WTC11 (cell line): Measurements from ENCODE around the gene MYO18B. TPM values are rescaled to one million over a fixed set of nuclear protein-coding genes. Genes with fewer than 3 reads are reported as not detected.
A peak's percentile ranks its signal among the peaks of the same experiment; 100 is the strongest.

Source experiments
- ATAC-seq: fragments of 200-7000 bp; cut with Tn5 transposase; 2 replicates; pipeline ENCODE4 v1.10.0; 2021; ENCODE audit warnings: mild to moderate bottlenecking, moderate library complexity
- CTCF ChIA-PET: fragments of 300-600 bp; sonication (Branson Sonifier 250); formaldehyde crosslinking; loops from one replicate; lab custom pipeline; 2021; ENCODE audit warnings: antibody characterized with exemption; lab: Charles Lee
- POLR2A ChIA-PET: fragments of 350-600 bp; sonication (Branson Sonifier 250); formaldehyde crosslinking; loops from one replicate; lab custom pipeline; 2021; ENCODE audit warnings: antibody characterized with exemption; lab: Charles Lee
- DNase-seq: peaks from one replicate; pipeline ENCODE4 v3.0.0; 2021; ENCODE audit warnings: low spot score
- H3K27ac Mint-ChIP-seq: 2 replicates; pipeline ENCODE4 v1.8.0; 2021; ENCODE audit warnings: mixed read lengths
- H3K27me3 Mint-ChIP-seq: 2 replicates; pipeline ENCODE4 v1.8.0; 2021; ENCODE audit warnings: low read depth, mild to moderate bottlenecking, moderate library complexity, mixed read lengths
- H3K36me3 Mint-ChIP-seq: 2 replicates; pipeline ENCODE4 v1.8.0; 2021; ENCODE audit warnings: mixed read lengths
- H3K4me1 Mint-ChIP-seq: 2 replicates; pipeline ENCODE4 v1.8.0; 2022; ENCODE audit warnings: mixed read lengths
- H3K4me3 Mint-ChIP-seq: 2 replicates; pipeline ENCODE4 v1.8.0; 2021; ENCODE audit warnings: mild to moderate bottlenecking, moderate library complexity, mixed read lengths
- H3K9me3 Mint-ChIP-seq: 2 replicates; pipeline ENCODE4 v1.8.0; 2021; ENCODE audit warnings: mixed read lengths
- AFF4 ChIP-seq: sonication (generic); formaldehyde crosslinking; IDR thresholded peaks from 2 replicates; pipeline ENCODE4 v1.8.1; 2023; ENCODE audit warnings: mild to moderate bottlenecking, missing genetic modification reagents, borderline replicate concordance
- ATF3 ChIP-seq: sonication (generic); formaldehyde crosslinking; conservative IDR thresholded peaks from 2 replicates; pipeline ENCODE4 v1.8.1; 2022; ENCODE audit warnings: mild to moderate bottlenecking, missing genetic modification reagents
- ELF4 ChIP-seq: sonication (generic); formaldehyde crosslinking; IDR thresholded peaks from 2 replicates; pipeline ENCODE4 v1.8.1; 2022; ENCODE audit warnings: low read depth, mild to moderate bottlenecking, moderate library complexity, missing genetic modification reagents
- ERG ChIP-seq: fragments of 250-450 bp; sonication (Bioruptor Pico); IDR thresholded peaks from 2 replicates; pipeline ENCODE4 v1.8.0; 2021; ENCODE audit warnings: mild to moderate bottlenecking
- ESRRA ChIP-seq: sonication (generic); formaldehyde crosslinking; IDR thresholded peaks from 2 replicates; pipeline ENCODE4 v1.8.1; 2022; ENCODE audit warnings: mild to moderate bottlenecking, missing genetic modification reagents, borderline replicate concordance
- GTF2I ChIP-seq: fragments of 250-450 bp; sonication (Bioruptor Pico); conservative IDR thresholded peaks from 2 replicates; pipeline ENCODE4 v1.4.0; 2021; ENCODE audit warnings: mild to moderate bottlenecking
- MAX ChIP-seq: sonication (generic); formaldehyde crosslinking; IDR thresholded peaks from 2 replicates; pipeline ENCODE4 v1.8.0; 2022; ENCODE audit warnings: mild to moderate bottlenecking, missing genetic modification reagents
- MYBL2 ChIP-seq: sonication (generic); formaldehyde crosslinking; IDR thresholded peaks from 2 replicates; pipeline ENCODE4 v1.8.1; 2023; ENCODE audit warnings: mild to moderate bottlenecking, moderate library complexity, missing genetic modification reagents
- TEAD4 ChIP-seq: sonication (generic); formaldehyde crosslinking; IDR thresholded peaks from 2 replicates; pipeline ENCODE4 v1.8.0; 2022; ENCODE audit warnings: mild to moderate bottlenecking, missing genetic modification reagents
- TP53 ChIP-seq: sonication (generic); formaldehyde crosslinking; IDR thresholded peaks from 2 replicates; pipeline ENCODE4 v1.8.1; 2023; ENCODE audit warnings: mild to moderate bottlenecking, missing genetic modification reagents
- ZBTB21 ChIP-seq: sonication (generic); formaldehyde crosslinking; IDR thresholded peaks from 2 replicates; pipeline ENCODE4 v1.8.1; 2023; ENCODE audit warnings: mild to moderate bottlenecking, missing genetic modification reagents, borderline replicate concordance
- ZNF532 ChIP-seq: fragments of 250-450 bp; sonication (Bioruptor Pico); IDR thresholded peaks from 2 replicates; pipeline ENCODE4 v1.9.0; 2021; ENCODE audit warnings: mild to moderate bottlenecking, borderline replicate concordance
- total RNA-seq: library from RNA; stranded (reverse); gene quantifications from 3 replicates; pipeline ENCODE4 v1.2.3, GENCODE V29; 2021
- TF ChIP-seq, protein P1 (sequence below): sonication (generic); formaldehyde crosslinking; conservative IDR thresholded peaks from 2 replicates; pipeline ENCODE4 v1.8.1; 2023; ENCODE audit warnings: mild to moderate bottlenecking, low read depth, missing genetic modification reagents, moderate library complexity

Gene MYO18B
- total RNA-seq, 1 experiment from 2014 or later = 0.96 TPM

GRCh38 chr22:25697181-25697664, 44.8 kb upstream of the MYO18B start:
- no peaks in the 10 kb centered on the region for H3K9me3 Mint-ChIP-seq
- peaks cover 8% of the 10 kb centered on the region for H3K4me1 Mint-ChIP-seq
- ChIA-PET CTCF (interaction anchor here (0.8 to 1.4 kb wide), 2 partner anchors 153 to 495 kb away, joined by 3 to 6 read pairs; no protein-coding TSS in a partner anchor), POLR2A (no interaction called here)
- ATAC-seq = no peak
- H3K27me3 Mint-ChIP-seq = no peaks in the 10 kb centered on the region
- peak overlapping the region; percentile 6; the same call in 1 of the 2 replicates for H3K27ac Mint-ChIP-seq
- H3K36me3 Mint-ChIP-seq = peaks cover 11% of the 10 kb centered on the region; the same call in 1 of the 2 replicates
- no peak for DNase-seq
- no peak overlapping the region for H3K4me3 Mint-ChIP-seq
- TF ChIP-seq GTF2I (CRISPR knock-in tag) (no peak), MYBL2 (no peak)

GRCh38 chr22:25697978-25698377, 44.0 kb upstream of the MYO18B start:
- no peak for TF ChIP-seq ZBTB21 (CRISPR knock-in tag)
- H3K4me3 Mint-ChIP-seq = no peak overlapping the region
- no peaks in the 10 kb centered on the region for H3K9me3 Mint-ChIP-seq
- no peak overlapping the region for H3K27ac Mint-ChIP-seq
- H3K4me1 Mint-ChIP-seq = peaks cover 8% of the 10 kb centered on the region
- POLR2A ChIA-PET = no interaction called here
- CTCF ChIA-PET = interaction anchor here (0.6 kb wide), 1 partner anchor 1309 kb away, joined by 3 read pairs; no protein-coding TSS in a partner anchor
- no peak for ATAC-seq
- DNase-seq = no peak
- H3K36me3 Mint-ChIP-seq = peaks cover 11% of the 10 kb centered on the region; the same call in 1 of the 2 replicates
- no peaks in the 10 kb centered on the region for H3K27me3 Mint-ChIP-seq

DNA sequence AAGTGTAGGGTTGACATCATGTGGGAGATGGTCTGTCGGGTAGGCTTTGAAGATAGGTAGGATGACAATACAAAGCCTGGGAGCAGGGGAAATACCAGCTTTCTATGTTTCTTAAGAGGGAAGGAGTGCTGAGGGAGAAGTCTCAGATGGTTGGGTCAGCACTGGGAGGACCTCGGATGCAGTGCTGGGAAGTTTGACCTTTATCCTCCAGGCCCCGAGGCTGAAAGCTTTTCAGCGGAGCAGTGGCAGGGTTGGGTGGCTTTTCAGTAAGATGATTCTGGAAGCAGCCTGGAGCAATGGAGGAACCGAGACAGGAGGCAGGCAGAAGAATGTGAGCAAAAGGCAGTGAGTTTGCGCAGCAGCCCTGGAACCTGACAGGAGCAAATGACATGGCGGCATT, 43.5 kb upstream of the MYO18B start:
- TF ChIP-seq, protein P1, sequence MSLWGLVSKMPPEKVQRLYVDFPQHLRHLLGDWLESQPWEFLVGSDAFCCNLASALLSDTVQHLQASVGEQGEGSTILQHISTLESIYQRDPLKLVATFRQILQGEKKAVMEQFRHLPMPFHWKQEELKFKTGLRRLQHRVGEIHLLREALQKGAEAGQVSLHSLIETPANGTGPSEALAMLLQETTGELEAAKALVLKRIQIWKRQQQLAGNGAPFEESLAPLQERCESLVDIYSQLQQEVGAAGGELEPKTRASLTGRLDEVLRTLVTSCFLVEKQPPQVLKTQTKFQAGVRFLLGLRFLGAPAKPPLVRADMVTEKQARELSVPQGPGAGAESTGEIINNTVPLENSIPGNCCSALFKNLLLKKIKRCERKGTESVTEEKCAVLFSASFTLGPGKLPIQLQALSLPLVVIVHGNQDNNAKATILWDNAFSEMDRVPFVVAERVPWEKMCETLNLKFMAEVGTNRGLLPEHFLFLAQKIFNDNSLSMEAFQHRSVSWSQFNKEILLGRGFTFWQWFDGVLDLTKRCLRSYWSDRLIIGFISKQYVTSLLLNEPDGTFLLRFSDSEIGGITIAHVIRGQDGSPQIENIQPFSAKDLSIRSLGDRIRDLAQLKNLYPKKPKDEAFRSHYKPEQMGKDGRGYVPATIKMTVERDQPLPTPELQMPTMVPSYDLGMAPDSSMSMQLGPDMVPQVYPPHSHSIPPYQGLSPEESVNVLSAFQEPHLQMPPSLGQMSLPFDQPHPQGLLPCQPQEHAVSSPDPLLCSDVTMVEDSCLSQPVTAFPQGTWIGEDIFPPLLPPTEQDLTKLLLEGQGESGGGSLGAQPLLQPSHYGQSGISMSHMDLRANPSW = no peak
- TF ChIP-seq ERG (CRISPR knock-in tag) (no peak), ESRRA (CRISPR knock-in tag) (no peak), ELF4 (CRISPR knock-in tag) (no peak), ZNF532 (CRISPR knock-in tag) (no peak), ATF3 (CRISPR knock-in tag) (no peak), TP53 (CRISPR knock-in tag) (no peak), TEAD4 (CRISPR knock-in tag) (no peak), AFF4 (CRISPR knock-in tag) (no peak), MAX (CRISPR knock-in tag) (no peak)
- ChIA-PET CTCF (interaction anchor here (0.6 kb wide), 1 partner anchor 1309 kb away, joined by 3 read pairs; no protein-coding TSS in a partner anchor), POLR2A (no interaction called here)
- H3K4me1 Mint-ChIP-seq = peaks cover 8% of the 10 kb centered on the region
- no peak for DNase-seq
- no peak overlapping the region for H3K27ac Mint-ChIP-seq
- peaks cover 11% of the 10 kb centered on the region; the same call in 1 of the 2 replicates for H3K36me3 Mint-ChIP-seq
- H3K9me3 Mint-ChIP-seq = no peaks in the 10 kb centered on the region
- no peak for ATAC-seq
- no peak overlapping the region for H3K4me3 Mint-ChIP-seq
- H3K27me3 Mint-ChIP-seq = no peaks in the 10 kb centered on the region
